Neural cell (in vitro differentiated cells): ENCODE data around the gene TBX5. TPM values are rescaled to one million over a fixed set of nuclear protein-coding genes. Genes with fewer than 3 reads are reported as not detected.

ENCODE experiments used
- H2AFZ ChIP-seq: fragments of 200-600, 300-800 bp; sonication (generic), shearing (Covaris generic); 2 replicates; pipeline ENCODE4 v1.6.0; 2014; ENCODE audit warnings: low read depth, mild to moderate bottlenecking, antibody characterized with exemption, low read length, moderate library complexity
- H3F3A ChIP-seq: fragments of 200-600 bp; shearing (Covaris generic); 2 replicates; pipeline ENCODE4 v1.6.1; 2016; ENCODE audit warnings: mild to moderate bottlenecking, moderate library complexity, mixed read lengths, antibody characterized with exemption, low read length; ENCODE audit not compliant: insufficient read depth, poor library complexity, severe bottlenecking
- H3K27ac ChIP-seq: fragments of 200-600, 300-800 bp; sonication (generic), shearing (Covaris generic); 2 replicates; pipeline ENCODE4 v1.5.1; 2014; ENCODE audit warnings: mild to moderate bottlenecking, low read length, moderate library complexity
- H3K27me3 ChIP-seq: fragments of 300-800, 200-600 bp; sonication (generic), shearing (Covaris generic); 2 replicates; pipeline ENCODE4 v1.6.0; 2014; ENCODE audit warnings: mild to moderate bottlenecking, low read depth, low read length, moderate library complexity; ENCODE audit not compliant: insufficient read depth
- H3K36me3 ChIP-seq: fragments of 300-800, 200-600 bp; sonication (generic), shearing (Covaris generic); 2 replicates; pipeline ENCODE4 v1.5.1; 2014; ENCODE audit warnings: mild to moderate bottlenecking, antibody characterized with exemption, low read length, moderate library complexity; ENCODE audit not compliant: insufficient read depth
- H3K4me2 ChIP-seq: fragments of 300-800, 200-600 bp; sonication (generic), shearing (Covaris generic); 2 replicates; pipeline ENCODE4 v1.6.0; 2014; ENCODE audit warnings: mild to moderate bottlenecking, low read length
- H3K4me3 ChIP-seq: fragments of 300-800, 200-600 bp; sonication (generic), shearing (Covaris generic); 2 replicates; pipeline ENCODE4 v1.5.1; 2014; ENCODE audit warnings: mild to moderate bottlenecking, low read length, moderate library complexity
- H3K79me2 ChIP-seq: fragments of 200-600 bp; shearing (Covaris generic); replicated peaks from 2 replicates; pipeline ENCODE4 v1.6.0; 2014; ENCODE audit warnings: mild to moderate bottlenecking, low read length, moderate library complexity; ENCODE audit not compliant: insufficient read depth
- H3K9ac ChIP-seq: fragments of 300-800, 200-600 bp; sonication (generic), shearing (Covaris generic); 2 replicates; pipeline ENCODE4 v1.6.1; 2016; ENCODE audit warnings: mild to moderate bottlenecking, low read length, mixed read lengths
- H3K9me2 ChIP-seq: fragments of 200-600 bp; shearing (Covaris generic); 2 replicates; pipeline ENCODE4 v1.6.1; 2016; ENCODE audit warnings: mild to moderate bottlenecking, low read length, mixed read lengths; ENCODE audit not compliant: insufficient read depth
- H3K9me3 ChIP-seq: fragments of 200-600, 300-800 bp; sonication (generic), shearing (Covaris generic); 2 replicates; pipeline ENCODE4 v1.6.1; 2016; ENCODE audit warnings: mild to moderate bottlenecking, mixed run types, low read length, moderate library complexity, mixed read lengths
- H4K20me1 ChIP-seq: fragments of 200-600 bp; shearing (Covaris generic); 2 replicates; pipeline ENCODE4 v1.6.1; 2016; ENCODE audit warnings: mild to moderate bottlenecking, mixed run types; ENCODE audit not compliant: insufficient read depth
- CTCF ChIP-seq: fragments of 450-650 bp; IDR thresholded peaks from 2 replicates; pipeline ENCODE4 v1.5.1; 2014; ENCODE audit warnings: antibody characterized with exemption, mild to moderate bottlenecking, moderate library complexity; ENCODE audit not compliant: poor library complexity, severe bottlenecking
- EP300 ChIP-seq: fragments of 450-650 bp; conservative IDR thresholded peaks from 2 replicates; pipeline ENCODE4 v1.6.1; 2014; ENCODE audit warnings: antibody characterized with exemption, mild to moderate bottlenecking, moderate library complexity; ENCODE audit not compliant: poor library complexity, severe bottlenecking
- EZH2 ChIP-seq: fragments of 200-600, 300-800 bp; shearing (Covaris generic), sonication (generic); IDR thresholded peaks from 2 replicates; pipeline ENCODE4 v1.6.1; 2014; ENCODE audit warnings: antibody characterized with exemption, low read length, borderline replicate concordance, mild to moderate bottlenecking; ENCODE audit not compliant: insufficient read depth, poor library complexity, severe bottlenecking
- MXI1 ChIP-seq: fragments of 450-650 bp; conservative IDR thresholded peaks from 2 replicates; pipeline ENCODE4 v1.6.1; 2014; ENCODE audit warnings: antibody characterized with exemption, mild to moderate bottlenecking; ENCODE audit not compliant: poor library complexity, severe bottlenecking
- POLR2AphosphoS5 ChIP-seq: IDR thresholded peaks from 2 replicates; pipeline ENCODE4 v1.6.1; 2012
- RAD21 ChIP-seq: fragments of 450-650 bp; conservative IDR thresholded peaks from 2 replicates; pipeline ENCODE4 v1.6.1; 2014; ENCODE audit warnings: antibody characterized with exemption, mild to moderate bottlenecking, moderate library complexity
- SMC3 ChIP-seq: fragments of 450-650 bp; conservative IDR thresholded peaks from 2 replicates; pipeline ENCODE4 v1.6.1; 2014; ENCODE audit warnings: antibody characterized with exemption, mild to moderate bottlenecking, moderate library complexity; ENCODE audit not compliant: poor library complexity
- TAF1 ChIP-seq: IDR thresholded peaks from 2 replicates; pipeline ENCODE4 v1.6.1; 2012; ENCODE audit warnings: low read depth
- polyA plus RNA-seq: library from polyadenylated mRNA; depleted of rRNA; stranded (reverse); fragments of >200 nt; gene quantifications from 2 replicates; pipeline ENCODE4 v1.2.3, GENCODE V29; 2014
- TF ChIP-seq, protein P1 (sequence below): IDR thresholded peaks from 2 replicates; pipeline ENCODE4 v1.6.1; 2012; ENCODE audit warnings: borderline replicate concordance

The TBX5 gene
- polyA plus RNA-seq, 1 donor from 2014 or later: not detected

- H2AFZ ChIP-seq: no peak overlapping the region
- H3K4me2 ChIP-seq: no peak overlapping the region
- no peak overlapping the region for H3K9ac ChIP-seq
- H3K36me3 ChIP-seq: no peaks in the 10 kb centered on the region
- TF ChIP-seq POLR2AphosphoS5 (no peak), MXI1 (no peak), EP300 (no peak), RAD21 (no peak)
- no peaks in the 10 kb centered on the region for H3K79me2 ChIP-seq
- H3K4me3 ChIP-seq: no peak overlapping the region
- no peaks in the 10 kb centered on the region for H3K27me3 ChIP-seq
- H3F3A ChIP-seq: no peaks in the 10 kb centered on the region
- H3K27ac ChIP-seq: no peak overlapping the region
- H3K9me3 ChIP-seq: no peaks in the 10 kb centered on the region
- no peaks in the 10 kb centered on the region for H3K9me2 ChIP-seq
- H4K20me1 ChIP-seq: no peaks in the 10 kb centered on the region
Measured at GRCh38 chr12:114306646-114307045, 99.3 kb downstream of the TBX5 start.

DNA sequence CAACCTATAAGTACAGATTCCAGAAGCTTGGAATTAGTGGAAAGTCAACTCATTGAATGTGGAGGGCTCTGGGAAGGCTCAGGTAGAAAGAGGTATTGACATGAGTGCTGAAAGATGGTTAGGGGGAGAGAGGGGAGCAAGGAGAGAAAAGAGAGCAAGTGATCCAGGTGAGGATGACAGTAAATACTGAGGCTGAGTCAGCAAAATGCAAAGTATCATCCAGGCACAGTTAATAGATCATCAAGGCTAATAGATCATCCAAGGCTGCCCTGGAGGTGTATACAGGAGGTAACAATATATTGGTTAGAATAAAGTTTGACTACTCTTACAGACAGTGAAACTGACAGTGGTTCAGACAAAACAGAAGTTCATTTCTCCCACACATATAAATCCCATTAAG, 100.5 kb downstream of the TBX5 start:
- TF ChIP-seq POLR2AphosphoS5: no peak
- TF ChIP-seq RAD21: no peak
- TF ChIP-seq MXI1: no peak
- no peak for TF ChIP-seq EZH2
- TF ChIP-seq SMC3: no peak
- TF ChIP-seq EP300: no peak
- TF ChIP-seq CTCF: no peak
- TF ChIP-seq, protein P1, sequence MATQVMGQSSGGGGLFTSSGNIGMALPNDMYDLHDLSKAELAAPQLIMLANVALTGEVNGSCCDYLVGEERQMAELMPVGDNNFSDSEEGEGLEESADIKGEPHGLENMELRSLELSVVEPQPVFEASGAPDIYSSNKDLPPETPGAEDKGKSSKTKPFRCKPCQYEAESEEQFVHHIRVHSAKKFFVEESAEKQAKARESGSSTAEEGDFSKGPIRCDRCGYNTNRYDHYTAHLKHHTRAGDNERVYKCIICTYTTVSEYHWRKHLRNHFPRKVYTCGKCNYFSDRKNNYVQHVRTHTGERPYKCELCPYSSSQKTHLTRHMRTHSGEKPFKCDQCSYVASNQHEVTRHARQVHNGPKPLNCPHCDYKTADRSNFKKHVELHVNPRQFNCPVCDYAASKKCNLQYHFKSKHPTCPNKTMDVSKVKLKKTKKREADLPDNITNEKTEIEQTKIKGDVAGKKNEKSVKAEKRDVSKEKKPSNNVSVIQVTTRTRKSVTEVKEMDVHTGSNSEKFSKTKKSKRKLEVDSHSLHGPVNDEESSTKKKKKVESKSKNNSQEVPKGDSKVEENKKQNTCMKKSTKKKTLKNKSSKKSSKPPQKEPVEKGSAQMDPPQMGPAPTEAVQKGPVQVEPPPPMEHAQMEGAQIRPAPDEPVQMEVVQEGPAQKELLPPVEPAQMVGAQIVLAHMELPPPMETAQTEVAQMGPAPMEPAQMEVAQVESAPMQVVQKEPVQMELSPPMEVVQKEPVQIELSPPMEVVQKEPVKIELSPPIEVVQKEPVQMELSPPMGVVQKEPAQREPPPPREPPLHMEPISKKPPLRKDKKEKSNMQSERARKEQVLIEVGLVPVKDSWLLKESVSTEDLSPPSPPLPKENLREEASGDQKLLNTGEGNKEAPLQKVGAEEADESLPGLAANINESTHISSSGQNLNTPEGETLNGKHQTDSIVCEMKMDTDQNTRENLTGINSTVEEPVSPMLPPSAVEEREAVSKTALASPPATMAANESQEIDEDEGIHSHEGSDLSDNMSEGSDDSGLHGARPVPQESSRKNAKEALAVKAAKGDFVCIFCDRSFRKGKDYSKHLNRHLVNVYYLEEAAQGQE: no peak
- no peak for TF ChIP-seq TAF1
- Histone ChIP-seq H3F3A (no peaks in the 10 kb centered on the region), H2AFZ (no peak overlapping the region), H3K9ac (no peak overlapping the region), H3K4me3 (no peak overlapping the region), H3K27me3 (no peaks in the 10 kb centered on the region), H4K20me1 (no peaks in the 10 kb centered on the region), H3K9me3 (no peaks in the 10 kb centered on the region), H3K9me2 (no peaks in the 10 kb centered on the region), H3K36me3 (no peaks in the 10 kb centered on the region), H3K79me2 (no peaks in the 10 kb centered on the region), H3K27ac (no peak overlapping the region), H3K4me2 (no peak overlapping the region)
